ENCODE data around the gene NOP10.

The NOP10 gene

GRCh38 chr15:34341381-34342212 lies 1.3 kb downstream of the NOP10 start:
- Mint-ChIP-seq H3K27me3 (ENCODE audit: low read depth, poor library complexity) (peaks cover 15% of the 10 kb centered on the region), H3K9me3 (peaks cover 4% of the 10 kb centered on the region), H3K4me3 (no peak overlapping the region), H3K27ac (peak overlapping the region; percentile 82), H3K4me1 (peaks cover 30% of the 10 kb centered on the region), H3K36me3 (ENCODE audit: low read depth) (peaks cover 22% of the 10 kb centered on the region)
- TF ChIP-seq CTCF (IDR thresholded peaks at IDR 0.05): no peak
- DNase-seq: no peak

GRCh38 chr15:34339946-34340345 lies 3.0 kb downstream of the NOP10 start:
- TF ChIP-seq CTCF (IDR thresholded peaks at IDR 0.05): no peak
- peaks cover 4% of the 10 kb centered on the region for H3K9me3 Mint-ChIP-seq
- peaks cover 46% of the 10 kb centered on the region for H3K4me1 Mint-ChIP-seq
- H3K27ac Mint-ChIP-seq: no peak overlapping the region
- H3K36me3 Mint-ChIP-seq (ENCODE audit: low read depth): peaks cover 22% of the 10 kb centered on the region
- H3K4me3 Mint-ChIP-seq: peak overlapping the region; percentile 45
- no peak for DNase-seq
- H3K27me3 Mint-ChIP-seq (ENCODE audit: low read depth, poor library complexity): peaks cover 16% of the 10 kb centered on the region

GRCh38 chr15:34338347-34338746 lies 4.6 kb downstream of the NOP10 start:
- peak overlapping the region; percentile 79 for H3K4me3 Mint-ChIP-seq
- peaks cover 22% of the 10 kb centered on the region for H3K36me3 Mint-ChIP-seq (ENCODE audit: low read depth)
- no peak overlapping the region for H3K27ac Mint-ChIP-seq
- H3K9me3 Mint-ChIP-seq: peaks cover 4% of the 10 kb centered on the region
- H3K27me3 Mint-ChIP-seq (ENCODE audit: low read depth, poor library complexity): peaks cover 14% of the 10 kb centered on the region
- no peak for DNase-seq
- H3K4me1 Mint-ChIP-seq: peaks cover 58% of the 10 kb centered on the region
- TF ChIP-seq CTCF (IDR thresholded peaks at IDR 0.05): no peak

- Mint-ChIP-seq H3K9me3 (peaks cover 4% of the 10 kb centered on the region), H3K27ac (no peak within 1 kb of the TSS), H3K36me3 (ENCODE audit: low read depth) (peaks cover 22% of the 10 kb centered on the region), H3K27me3 (ENCODE audit: low read depth, poor library complexity) (peaks cover 14% of the 10 kb centered on the region), H3K4me3 (peak within 1 kb of the TSS; percentile 97), H3K4me1 (peaks cover 63% of the 10 kb centered on the region)
- DNase-seq: peak; percentile 94
- TF ChIP-seq CTCF (IDR thresholded peaks at IDR 0.05): no peak
Observed at GRCh38 chr15:34337557-34338306, 5.2 kb downstream of the NOP10 start, which contains the start of gene SLC12A6. SLC12A6 (minus strand) TSS chr15:34337781; CDS start chr15:34336680, 1,101 bp downstream.

- Mint-ChIP-seq H3K27ac (no peak overlapping the region), H3K4me3 (peak overlapping the region; percentile 97), H3K4me1 (peaks cover 63% of the 10 kb centered on the region), H3K27me3 (ENCODE audit: low read depth, poor library complexity) (peaks cover 14% of the 10 kb centered on the region), H3K9me3 (peaks cover 4% of the 10 kb centered on the region), H3K36me3 (ENCODE audit: low read depth) (peaks cover 21% of the 10 kb centered on the region)
- DNase-seq: peak; percentile 43
- TF ChIP-seq CTCF (IDR thresholded peaks at IDR 0.05): no peak
Observed at GRCh38 chr15:34336991-34337556, 5.9 kb downstream of the NOP10 start.

All from nephron progenitor cell (in vitro differentiated cells).